Thoracic aorta (tissue), 2 donors: ENCODE results near the gene CDH23. TPM values are rescaled to one million over a fixed set of nuclear protein-coding genes. Genes with fewer than 3 reads are reported as not detected.

ENCODE experiments used
- ATAC-seq: fragments of 150-250 bp; one replicate; pipeline ENCODE4 v1.8.0; 2017; ENCODE audit warnings: low read depth; ENCODE audit not compliant: insufficient number of reproducible peaks, low FRiP score
- DNase-seq: peaks from one replicate; pipeline ENCODE4 v3.0.0-alpha.2; 2020; ENCODE audit warnings: low spot score
- H3K27ac ChIP-seq, 2 donors: fragments of 200-600 bp; sonication (generic); 1 replicate in 1 of 2; 2 replicates in 1 of 2; pipeline ENCODE4 v1.5.1; 2016; ENCODE audit warnings: mild to moderate bottlenecking in 2 of 2, moderate library complexity in 2 of 2
- H3K27me3 ChIP-seq: fragments of 200-600 bp; sonication (generic); replicated peaks from 2 replicates; pipeline ENCODE4 v1.6.0; 2016; ENCODE audit warnings: mild to moderate bottlenecking; ENCODE audit not compliant: insufficient read depth
- H3K36me3 ChIP-seq: fragments of 200-600 bp; sonication (generic); one replicate; pipeline ENCODE4 v1.5.1; 2016
- H3K4me1 ChIP-seq, 2 donors: fragments of 200-600 bp; sonication (generic); 1 replicate in 1 of 2; 2 replicates in 1 of 2; pipeline versions ENCODE4 v1.5.1 to v1.6.0; 2016; ENCODE audit warnings: low read depth in 2 of 2, mild to moderate bottlenecking in 1 of 2; ENCODE audit not compliant: control insufficient read depth in 1 of 2
- H3K4me3 ChIP-seq: fragments of 200-600 bp; sonication (generic); 2 replicates; pipeline ENCODE4 v1.5.1; 2016; ENCODE audit warnings: mild to moderate bottlenecking
- H3K9me3 ChIP-seq: fragments of 200-600 bp; sonication (generic); 2 replicates; pipeline ENCODE4 v1.5.1; 2016
- CTCF ChIP-seq: fragments of 200-600 bp; sonication (generic); IDR thresholded peaks from one replicate; pipeline ENCODE4 v1.5.1; 2019; ENCODE audit warnings: antibody characterized with exemption
- total RNA-seq, 2 donors: library from RNA; depleted of rRNA; stranded (reverse); fragments of >200 nt; gene quantifications; one replicate each; pipeline versions ENCODE4 v1.1.0 to v1.2.3, GENCODE V29; 2016

Gene CDH23
- total RNA-seq, 2 donors from 2014 or later: 10.6 to 10.8 TPM

GRCh38 chr10:71797533-71798307 lies 401.0 kb downstream of the CDH23 start:
- ATAC-seq (no peak), DNase-seq (no peak)
- no peaks in the 10 kb centered on the region for H3K36me3 ChIP-seq
- TF ChIP-seq CTCF: no peak
- no peaks in the 10 kb centered on the region for H3K4me1 ChIP-seq
- no peak overlapping the region for H3K27ac ChIP-seq
- no peaks in the 10 kb centered on the region for H3K27me3 ChIP-seq
- no peak overlapping the region for H3K4me3 ChIP-seq
- no peaks in the 10 kb centered on the region for H3K9me3 ChIP-seq

GRCh38 chr10:71798308-71798624 lies 401.5 kb downstream of the CDH23 start:
- no peak for TF ChIP-seq CTCF
- Histone ChIP-seq H3K27me3 (no peaks in the 10 kb centered on the region), H3K27ac (no peak overlapping the region), H3K36me3 (no peaks in the 10 kb centered on the region), H3K4me3 (no peak overlapping the region), H3K4me1 (no peaks in the 10 kb centered on the region), H3K9me3 (no peaks in the 10 kb centered on the region)
- ATAC-seq (no peak), DNase-seq (no peak)

GRCh38 chr10:71799112-71799511 lies 402.4 kb downstream of the CDH23 start:
- no peak for TF ChIP-seq CTCF
- Histone ChIP-seq H3K4me3 (no peak overlapping the region), H3K36me3 (no peaks in the 10 kb centered on the region), H3K4me1 (no peaks in the 10 kb centered on the region), H3K9me3 (no peaks in the 10 kb centered on the region), H3K27me3 (no peaks in the 10 kb centered on the region), H3K27ac (no peak overlapping the region)
- ATAC-seq: no peak
- DNase-seq: no peak

GRCh38 chr10:71799608-71800453 lies 403.1 kb downstream of the CDH23 start:
- no peaks in the 10 kb centered on the region for H3K27me3 ChIP-seq
- H3K9me3 ChIP-seq: no peaks in the 10 kb centered on the region
- no peak overlapping the region for H3K4me3 ChIP-seq
- H3K36me3 ChIP-seq: no peaks in the 10 kb centered on the region
- TF ChIP-seq CTCF: no peak
- DNase-seq (no peak), ATAC-seq (no peak)
- H3K27ac ChIP-seq: no peak overlapping the region
- H3K4me1 ChIP-seq: no peaks in the 10 kb centered on the region

- DNase-seq (no peak), ATAC-seq (no peak)
- no peak for TF ChIP-seq CTCF
- no peaks in the 10 kb centered on the region for H3K36me3 ChIP-seq
- no peak overlapping the region for H3K27ac ChIP-seq
- no peaks in the 10 kb centered on the region for H3K9me3 ChIP-seq
- H3K4me3 ChIP-seq: no peak overlapping the region
- H3K4me1 ChIP-seq: no peaks in the 10 kb centered on the region
- no peaks in the 10 kb centered on the region for H3K27me3 ChIP-seq
Observed at GRCh38 chr10:71801361-71801760, 404.6 kb downstream of the CDH23 start.
